ENCODE measurements around the gene NCKAP1. TPM values are rescaled to one million over a fixed set of nuclear protein-coding genes. Genes with fewer than 3 reads are reported as not detected.

NCKAP1 gene, protein sequence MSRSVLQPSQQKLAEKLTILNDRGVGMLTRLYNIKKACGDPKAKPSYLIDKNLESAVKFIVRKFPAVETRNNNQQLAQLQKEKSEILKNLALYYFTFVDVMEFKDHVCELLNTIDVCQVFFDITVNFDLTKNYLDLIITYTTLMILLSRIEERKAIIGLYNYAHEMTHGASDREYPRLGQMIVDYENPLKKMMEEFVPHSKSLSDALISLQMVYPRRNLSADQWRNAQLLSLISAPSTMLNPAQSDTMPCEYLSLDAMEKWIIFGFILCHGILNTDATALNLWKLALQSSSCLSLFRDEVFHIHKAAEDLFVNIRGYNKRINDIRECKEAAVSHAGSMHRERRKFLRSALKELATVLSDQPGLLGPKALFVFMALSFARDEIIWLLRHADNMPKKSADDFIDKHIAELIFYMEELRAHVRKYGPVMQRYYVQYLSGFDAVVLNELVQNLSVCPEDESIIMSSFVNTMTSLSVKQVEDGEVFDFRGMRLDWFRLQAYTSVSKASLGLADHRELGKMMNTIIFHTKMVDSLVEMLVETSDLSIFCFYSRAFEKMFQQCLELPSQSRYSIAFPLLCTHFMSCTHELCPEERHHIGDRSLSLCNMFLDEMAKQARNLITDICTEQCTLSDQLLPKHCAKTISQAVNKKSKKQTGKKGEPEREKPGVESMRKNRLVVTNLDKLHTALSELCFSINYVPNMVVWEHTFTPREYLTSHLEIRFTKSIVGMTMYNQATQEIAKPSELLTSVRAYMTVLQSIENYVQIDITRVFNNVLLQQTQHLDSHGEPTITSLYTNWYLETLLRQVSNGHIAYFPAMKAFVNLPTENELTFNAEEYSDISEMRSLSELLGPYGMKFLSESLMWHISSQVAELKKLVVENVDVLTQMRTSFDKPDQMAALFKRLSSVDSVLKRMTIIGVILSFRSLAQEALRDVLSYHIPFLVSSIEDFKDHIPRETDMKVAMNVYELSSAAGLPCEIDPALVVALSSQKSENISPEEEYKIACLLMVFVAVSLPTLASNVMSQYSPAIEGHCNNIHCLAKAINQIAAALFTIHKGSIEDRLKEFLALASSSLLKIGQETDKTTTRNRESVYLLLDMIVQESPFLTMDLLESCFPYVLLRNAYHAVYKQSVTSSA
- 100 to 1,000 TPM in 2 of 4 donors, 10 to 100 TPM in 2; 88.3 to 160 (median 122) TPM for total RNA-seq

DNA sequence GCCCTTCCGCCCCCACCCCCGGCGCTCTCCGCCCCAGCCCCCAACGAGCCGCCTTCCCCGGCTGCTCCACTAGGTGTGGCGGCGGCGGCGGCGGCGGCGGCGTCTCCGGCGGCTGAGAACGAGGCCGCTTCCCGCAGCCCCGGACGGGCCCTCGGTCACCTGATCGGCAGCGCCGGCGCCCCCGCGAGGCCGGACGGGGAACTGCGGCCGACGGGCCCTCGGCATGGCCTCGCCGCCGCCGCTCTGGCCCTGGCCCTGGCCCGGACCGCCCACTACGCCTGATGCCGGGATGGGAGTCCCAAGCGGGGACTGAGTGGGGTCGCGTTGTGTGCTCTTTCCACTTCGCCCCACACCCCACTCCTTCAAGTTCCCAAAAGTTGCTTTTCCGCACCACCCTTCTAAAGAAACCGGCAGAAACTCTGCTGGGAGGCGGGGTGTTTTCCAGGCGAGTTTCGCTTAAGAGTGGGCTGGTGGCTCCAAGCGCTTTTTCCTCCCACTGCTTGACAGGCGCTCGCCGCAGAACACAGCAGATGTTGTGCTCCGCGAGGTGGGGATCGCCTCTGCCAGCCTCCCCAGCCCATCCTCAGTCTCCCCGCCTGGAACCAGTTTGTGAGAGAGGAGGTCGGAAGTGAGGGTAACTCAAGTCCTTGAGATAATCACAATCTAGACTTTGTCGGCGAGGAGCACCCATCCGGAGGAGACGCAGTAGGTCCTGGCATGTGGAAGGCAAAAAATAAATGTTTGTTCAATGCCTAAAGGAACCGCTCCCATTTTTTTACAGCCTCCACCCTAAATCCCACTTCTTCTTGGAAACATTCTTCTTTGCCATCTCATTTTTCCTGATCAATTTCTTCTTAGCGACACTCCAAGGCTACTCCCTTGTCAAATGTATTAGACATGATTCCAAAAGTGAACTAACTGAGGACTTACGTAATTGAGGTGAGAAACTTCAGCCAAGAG lies at the start of gene NCKAP1:
TSS of gene NCKAP1 (minus strand) at position 117 of the 960 bp plus-strand sequence. CDS start 358 bp downstream, outside the sequence.
- DNase-seq (ENCODE audit: low spot score in 2 of 2) = peak; percentile 82 to 97
- 2% methylated on average over 25 to 45 of the region's 68 CpGs for WGBS, 2 donors
- intact Hi-C loops (cut with DNase I; ENCODE audit: low total_unique reads) = no loop called here
- TF ChIP-seq, protein P1, sequence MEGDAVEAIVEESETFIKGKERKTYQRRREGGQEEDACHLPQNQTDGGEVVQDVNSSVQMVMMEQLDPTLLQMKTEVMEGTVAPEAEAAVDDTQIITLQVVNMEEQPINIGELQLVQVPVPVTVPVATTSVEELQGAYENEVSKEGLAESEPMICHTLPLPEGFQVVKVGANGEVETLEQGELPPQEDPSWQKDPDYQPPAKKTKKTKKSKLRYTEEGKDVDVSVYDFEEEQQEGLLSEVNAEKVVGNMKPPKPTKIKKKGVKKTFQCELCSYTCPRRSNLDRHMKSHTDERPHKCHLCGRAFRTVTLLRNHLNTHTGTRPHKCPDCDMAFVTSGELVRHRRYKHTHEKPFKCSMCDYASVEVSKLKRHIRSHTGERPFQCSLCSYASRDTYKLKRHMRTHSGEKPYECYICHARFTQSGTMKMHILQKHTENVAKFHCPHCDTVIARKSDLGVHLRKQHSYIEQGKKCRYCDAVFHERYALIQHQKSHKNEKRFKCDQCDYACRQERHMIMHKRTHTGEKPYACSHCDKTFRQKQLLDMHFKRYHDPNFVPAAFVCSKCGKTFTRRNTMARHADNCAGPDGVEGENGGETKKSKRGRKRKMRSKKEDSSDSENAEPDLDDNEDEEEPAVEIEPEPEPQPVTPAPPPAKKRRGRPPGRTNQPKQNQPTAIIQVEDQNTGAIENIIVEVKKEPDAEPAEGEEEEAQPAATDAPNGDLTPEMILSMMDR (IDR thresholded peaks at IDR 0.05) = no peak
- TF ChIP-seq POLR2A (IDR thresholded peaks at IDR 0.05) = no peak
- H3K4me3 ChIP-seq (ENCODE audit: low read depth, poor library complexity, severe bottlenecking) = peak within 1 kb of the TSS; percentile 82

DNA sequence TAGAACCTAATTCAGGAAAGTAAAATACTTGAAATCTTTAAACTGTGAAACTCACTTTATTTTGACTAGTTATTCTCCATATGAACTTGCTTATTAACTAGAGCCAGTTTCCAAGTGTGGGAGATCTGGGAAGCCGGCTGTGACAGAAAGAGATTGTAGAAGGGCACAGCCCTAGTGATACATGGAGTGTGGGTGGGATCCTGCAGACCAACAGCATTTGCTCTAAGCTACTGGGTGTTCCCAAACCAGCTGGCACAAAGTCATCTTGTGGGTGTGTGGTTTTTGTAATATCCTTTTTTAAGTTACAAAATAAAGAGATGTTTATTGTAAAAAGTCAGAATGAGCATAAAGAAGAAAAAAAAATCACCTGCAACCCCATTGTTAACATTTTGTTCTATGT lies 43.7 kb upstream of the NCKAP1 start:
- no peak for DNase-seq (ENCODE audit: low spot score in 2 of 2)
- intact Hi-C loops (cut with DNase I; ENCODE audit: low total_unique reads) = no loop called here
- no peak for TF ChIP-seq POLR2A (IDR thresholded peaks at IDR 0.05)
- TF ChIP-seq, protein P1 (IDR thresholded peaks at IDR 0.05) = no peak
- whole genome bisulfite sequencing, 2 donors = 28 to 33% methylated on average over 1 of the region's 1 CpG
- no peak overlapping the region for H3K4me3 ChIP-seq (ENCODE audit: low read depth, poor library complexity, severe bottlenecking)

DNA sequence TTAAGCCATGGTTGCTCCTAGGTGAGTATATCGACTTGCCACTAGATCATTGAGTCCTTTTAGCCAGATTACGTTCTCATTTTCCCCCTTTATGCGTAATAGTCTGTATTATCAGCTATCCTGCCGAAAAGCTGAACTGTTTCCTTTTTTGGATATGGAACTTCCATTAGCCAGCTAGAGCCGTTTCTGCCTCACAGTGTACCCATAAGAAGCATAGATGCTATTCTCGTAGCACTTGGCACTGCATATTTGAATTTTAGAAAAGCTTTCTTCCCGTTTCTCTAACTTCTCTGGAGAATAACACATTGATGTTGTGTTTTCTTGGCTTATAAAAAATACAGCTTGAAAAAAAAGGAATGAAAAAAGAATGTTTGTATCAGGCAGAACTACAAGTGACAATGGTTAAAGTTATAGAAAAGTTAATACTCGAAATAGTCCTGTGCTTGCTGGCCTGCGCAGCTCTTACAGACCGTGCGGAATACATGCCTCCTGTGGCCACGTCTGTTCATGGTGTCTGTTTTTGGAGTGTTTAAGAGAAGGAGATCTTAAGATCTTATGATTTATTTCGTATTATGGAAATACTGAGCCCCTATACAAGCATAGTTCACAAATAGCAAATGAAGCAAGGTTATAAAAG lies 41.0 kb upstream of the NCKAP1 start:
- TF ChIP-seq, protein P1 (IDR thresholded peaks at IDR 0.05) = no peak
- intact Hi-C loops (cut with DNase I; ENCODE audit: low total_unique reads) = no loop called here
- H3K4me3 ChIP-seq (ENCODE audit: low read depth, poor library complexity, severe bottlenecking) = peak overlapping the region; percentile 60
- DNase-seq (ENCODE audit: low spot score in 2 of 2) = no peak
- 12 to 16% methylated on average over 13 of the region's 13 CpGs for WGBS, 2 donors

DNA sequence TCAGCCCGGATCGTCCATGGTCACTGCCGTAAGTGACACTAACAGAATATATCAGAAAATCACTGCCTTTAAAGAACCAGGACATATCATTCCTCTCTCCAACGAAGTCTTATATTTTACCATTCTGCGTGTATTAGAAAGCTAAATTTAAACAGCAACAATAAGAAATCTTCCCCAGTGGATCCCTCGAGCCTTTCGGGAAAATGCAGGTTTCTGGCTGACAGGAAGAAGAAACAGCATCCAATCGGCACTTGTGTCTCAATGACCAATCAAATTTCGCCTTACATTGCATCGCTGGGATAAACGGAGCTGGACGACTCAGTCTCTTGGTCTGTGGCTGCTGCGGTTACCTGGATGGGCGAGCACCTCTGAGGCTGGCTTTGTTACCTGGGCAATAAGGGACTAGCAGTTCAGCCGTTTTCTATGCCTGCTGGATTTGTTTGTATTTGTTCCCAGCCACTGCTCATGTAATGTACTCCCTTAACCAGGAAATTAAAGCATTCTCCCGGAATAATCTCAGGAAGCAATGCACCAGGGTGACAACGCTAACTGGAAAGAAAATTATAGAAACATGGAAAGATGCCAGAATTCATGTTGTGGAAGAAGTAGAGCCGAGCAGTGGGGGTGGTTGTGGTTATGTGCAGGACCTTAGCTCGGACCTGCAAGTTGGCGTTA lies 40.3 kb upstream of the NCKAP1 start, which contains the start of gene DUSP19:
TSS of gene DUSP19 (plus strand) at position 284 of the 675 bp plus-strand sequence. CDS start at position 471, 187 bp downstream.
- intact Hi-C loops (cut with DNase I; ENCODE audit: low total_unique reads) = no loop called here
- H3K4me3 ChIP-seq (ENCODE audit: low read depth, poor library complexity, severe bottlenecking) = peak within 1 kb of the TSS; percentile 60

More for the DNA sequence above, 40.3 kb upstream of the NCKAP1 start, which contains the start of gene DUSP19:
- WGBS, 2 donors = 0 to 1% methylated on average over 20 of the region's 20 CpGs
- TF ChIP-seq, protein P1 (IDR thresholded peaks at IDR 0.05) = no peak
- no peak for TF ChIP-seq POLR2A (IDR thresholded peaks at IDR 0.05)
- peak; percentile 96 for DNase-seq (ENCODE audit: low spot score in 2 of 2)
